GM12872 (cell line): ENCODE results near the gene KRTAP21-2.

Source experiments
- TF ChIP-seq, protein P1 (sequence below): IDR thresholded peaks from 3 replicates; pipeline ENCODE4 v1.5.1; 2011; ENCODE audit warnings: low read depth, mild to moderate bottlenecking, low read length, moderate library complexity; ENCODE audit not compliant: insufficient read depth

Gene KRTAP21-2

DNA sequence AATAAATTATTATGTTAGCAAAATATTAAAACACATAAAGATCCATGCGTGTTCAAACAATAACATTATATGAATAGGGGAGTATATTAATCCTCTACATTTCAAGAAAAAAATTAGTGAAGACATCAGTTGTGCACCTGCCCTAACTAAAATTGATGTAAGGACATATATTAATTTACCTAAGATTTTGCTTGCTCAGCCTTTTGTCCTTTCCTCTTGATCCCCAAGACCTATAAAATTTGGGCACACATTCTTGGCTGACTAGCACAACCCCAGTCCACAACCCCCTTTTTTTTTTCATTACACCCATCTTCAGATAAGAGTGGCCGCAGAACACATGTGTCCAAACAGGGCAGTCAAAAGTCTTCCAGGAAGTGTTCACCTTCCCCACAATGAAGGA, 6.6 kb downstream of the KRTAP21-2 start:
- TF ChIP-seq, protein P1, sequence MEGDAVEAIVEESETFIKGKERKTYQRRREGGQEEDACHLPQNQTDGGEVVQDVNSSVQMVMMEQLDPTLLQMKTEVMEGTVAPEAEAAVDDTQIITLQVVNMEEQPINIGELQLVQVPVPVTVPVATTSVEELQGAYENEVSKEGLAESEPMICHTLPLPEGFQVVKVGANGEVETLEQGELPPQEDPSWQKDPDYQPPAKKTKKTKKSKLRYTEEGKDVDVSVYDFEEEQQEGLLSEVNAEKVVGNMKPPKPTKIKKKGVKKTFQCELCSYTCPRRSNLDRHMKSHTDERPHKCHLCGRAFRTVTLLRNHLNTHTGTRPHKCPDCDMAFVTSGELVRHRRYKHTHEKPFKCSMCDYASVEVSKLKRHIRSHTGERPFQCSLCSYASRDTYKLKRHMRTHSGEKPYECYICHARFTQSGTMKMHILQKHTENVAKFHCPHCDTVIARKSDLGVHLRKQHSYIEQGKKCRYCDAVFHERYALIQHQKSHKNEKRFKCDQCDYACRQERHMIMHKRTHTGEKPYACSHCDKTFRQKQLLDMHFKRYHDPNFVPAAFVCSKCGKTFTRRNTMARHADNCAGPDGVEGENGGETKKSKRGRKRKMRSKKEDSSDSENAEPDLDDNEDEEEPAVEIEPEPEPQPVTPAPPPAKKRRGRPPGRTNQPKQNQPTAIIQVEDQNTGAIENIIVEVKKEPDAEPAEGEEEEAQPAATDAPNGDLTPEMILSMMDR = no peak

DNA sequence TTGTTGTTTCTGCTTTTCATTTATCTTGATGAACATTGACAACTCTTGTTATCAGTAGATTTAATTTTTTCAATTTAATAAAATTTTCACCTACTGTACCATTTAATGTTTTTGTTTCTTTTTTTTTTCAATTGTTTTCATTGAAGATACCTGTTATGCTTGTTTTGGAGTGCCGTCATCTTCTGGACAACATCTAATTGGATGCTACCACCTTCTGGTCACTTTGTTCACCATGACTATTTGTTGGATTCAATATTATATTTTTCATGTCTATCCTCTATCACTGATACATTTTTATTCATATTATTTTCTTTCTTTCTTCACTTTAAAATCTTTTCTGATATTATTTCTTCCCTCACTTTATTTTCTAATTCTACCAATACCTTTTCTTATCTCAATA, 14.0 kb downstream of the KRTAP21-2 start:
- TF ChIP-seq, protein P1 = no peak

DNA sequence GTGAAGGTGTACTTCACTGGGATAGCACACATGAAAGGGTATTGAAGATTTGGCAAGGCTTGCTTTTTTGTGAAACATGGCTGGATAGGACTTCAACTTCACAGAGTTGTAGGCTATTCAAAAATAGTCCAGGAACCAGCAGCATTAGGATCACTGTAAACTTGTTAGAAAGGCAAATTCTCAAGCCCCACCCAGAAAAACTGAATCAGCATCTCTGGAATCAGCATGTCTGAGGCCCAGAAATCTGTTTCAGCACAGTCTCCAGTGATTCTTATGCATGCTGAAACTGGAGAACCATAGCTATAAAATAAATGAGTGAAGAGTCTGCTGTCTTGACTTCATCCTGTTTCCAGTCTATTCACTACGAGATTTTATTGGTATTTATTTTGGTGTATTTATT, 20.3 kb downstream of the KRTAP21-2 start:
- TF ChIP-seq, protein P1 = no peak

DNA sequence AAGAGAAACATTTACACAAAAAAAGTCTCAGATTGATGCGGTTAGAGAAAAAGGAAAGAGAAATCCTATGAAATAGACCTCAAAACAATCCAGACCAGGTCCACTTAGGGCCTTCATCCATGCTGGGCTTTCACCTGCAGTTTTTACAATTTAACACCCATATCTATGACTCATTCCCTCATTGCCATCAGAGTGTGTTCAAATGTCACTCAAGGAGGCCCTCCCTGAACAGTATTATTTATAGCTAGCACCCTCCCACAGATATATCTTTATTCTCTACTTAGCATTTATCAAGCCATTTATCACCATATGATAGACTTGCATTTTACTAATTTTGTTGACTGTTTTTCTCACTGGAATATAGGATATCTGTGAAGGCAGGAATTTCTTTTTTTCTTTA, 27.7 kb downstream of the KRTAP21-2 start:
- TF ChIP-seq, protein P1 = no peak

DNA sequence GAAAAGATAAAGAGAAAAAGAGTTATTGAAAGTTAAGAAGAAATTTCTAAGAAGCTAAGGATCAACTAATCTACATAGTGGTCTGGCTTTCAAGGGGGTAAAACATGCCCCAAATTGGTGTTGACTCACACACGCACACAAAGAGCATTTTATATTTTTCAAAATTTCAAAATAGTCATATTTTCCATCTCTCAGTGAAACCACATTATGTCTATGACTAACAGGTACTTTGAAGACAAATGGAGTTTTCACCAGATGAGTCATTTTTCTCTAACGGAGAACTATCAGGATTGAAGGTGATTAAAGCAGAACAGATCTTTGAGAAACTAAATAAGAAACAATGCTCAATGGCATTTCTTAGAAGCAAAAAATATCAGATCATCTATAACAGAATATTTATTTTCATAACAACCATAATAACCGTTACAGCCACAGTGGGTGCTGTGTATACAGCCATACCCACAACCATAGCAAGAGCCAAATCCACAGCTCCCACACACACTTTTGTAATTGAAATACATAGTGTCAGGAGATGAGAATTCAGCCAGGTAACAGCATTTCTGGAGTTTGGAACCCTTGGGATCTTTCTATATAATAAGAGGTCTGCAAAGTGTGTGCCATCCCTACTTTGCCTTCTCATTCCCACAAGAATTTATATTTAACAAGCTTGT, 28.7 kb downstream of the KRTAP21-2 start, which contains the start of gene KRTAP21-3:
Gene KRTAP21-3 (minus strand): TSS at position 539 of the 671 bp plus-strand sequence. CDS start 18 bp downstream, at position 521.
- TF ChIP-seq, protein P1 = no peak

DNA sequence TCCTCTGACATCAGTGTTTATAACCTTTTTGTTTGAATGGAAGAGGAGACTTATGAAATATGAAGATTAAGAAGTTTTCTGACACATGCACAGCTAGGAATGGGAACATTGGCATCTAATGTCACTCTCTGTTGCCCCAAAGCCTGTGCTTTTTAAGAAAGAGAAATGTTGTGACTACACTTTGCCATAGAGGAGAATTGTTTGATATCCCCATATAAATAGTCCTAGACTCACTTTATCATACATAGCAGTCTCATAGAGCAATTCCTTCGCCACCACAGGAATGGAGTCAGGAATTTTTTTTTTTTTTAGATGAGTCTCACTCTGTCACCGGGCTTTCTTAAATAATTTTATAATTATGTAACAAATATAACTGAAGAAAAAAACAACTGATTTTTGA, 30.0 kb downstream of the KRTAP21-2 start:
- TF ChIP-seq, protein P1 = no peak

DNA sequence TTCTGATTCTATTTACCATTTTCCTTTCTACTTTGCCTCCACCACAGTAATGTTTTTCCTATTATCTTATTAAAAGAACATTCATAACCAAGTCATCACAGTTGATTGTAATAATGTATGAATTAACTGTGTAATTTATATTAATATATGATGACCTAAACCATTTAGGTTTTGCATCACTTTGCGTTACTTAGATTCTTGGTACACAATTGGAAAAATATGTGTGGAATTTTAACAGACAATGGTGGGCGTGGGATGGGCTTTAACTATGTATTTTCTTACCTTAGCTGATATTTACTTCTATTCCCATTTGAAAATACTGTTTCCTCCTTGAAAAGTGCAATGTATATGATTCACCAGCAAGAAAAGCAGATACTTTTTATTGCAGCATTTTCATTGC, 32.1 kb downstream of the KRTAP21-2 start:
- TF ChIP-seq, protein P1 = no peak
